Activated CD4-positive, alpha-beta T cell treated with anti-CD3 and anti-CD28 coated beads, Interleukin-2, amount 50 U/mL, for 16 hours (primary cell): Measurements from ENCODE around the gene ZNF311.
"Not testable (repeated sequence)": the region's sequence is repeated elsewhere in the genome, so short reads cannot be mapped to it uniquely, and the experiment has no call there.

ENCODE experiments used
- DNase-seq: peaks from one replicate; pipeline ENCODE4 v3.0.0-alpha.2; 2020

The ZNF311 gene

DNA sequence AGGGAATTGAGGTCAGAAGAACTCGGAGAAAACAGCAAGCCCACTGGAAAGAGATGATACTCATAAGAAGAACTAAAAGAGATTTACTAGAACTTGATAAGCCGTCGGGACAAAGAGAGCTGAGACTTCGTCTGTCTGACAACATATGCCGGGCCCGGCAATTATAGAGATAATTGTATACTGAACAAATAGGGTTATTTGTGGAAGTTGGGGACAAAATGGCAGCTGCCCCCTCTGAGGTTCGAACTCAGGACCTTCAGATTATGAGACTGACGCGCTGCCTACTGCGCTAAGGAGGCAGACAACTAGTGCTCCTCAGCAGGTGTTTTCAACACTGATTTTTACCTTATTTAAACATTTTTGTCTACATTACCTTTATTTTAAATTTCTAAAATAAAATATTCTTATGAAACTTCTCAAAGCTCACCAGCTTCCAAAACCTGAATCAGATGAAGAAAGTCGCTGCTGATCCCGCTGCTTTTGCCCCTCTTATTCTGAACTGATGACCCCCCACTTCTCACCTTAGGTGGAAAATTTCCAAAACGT, 52.0 kb downstream of the ZNF311 start:
- peak; percentile 80 for DNase-seq

DNA sequence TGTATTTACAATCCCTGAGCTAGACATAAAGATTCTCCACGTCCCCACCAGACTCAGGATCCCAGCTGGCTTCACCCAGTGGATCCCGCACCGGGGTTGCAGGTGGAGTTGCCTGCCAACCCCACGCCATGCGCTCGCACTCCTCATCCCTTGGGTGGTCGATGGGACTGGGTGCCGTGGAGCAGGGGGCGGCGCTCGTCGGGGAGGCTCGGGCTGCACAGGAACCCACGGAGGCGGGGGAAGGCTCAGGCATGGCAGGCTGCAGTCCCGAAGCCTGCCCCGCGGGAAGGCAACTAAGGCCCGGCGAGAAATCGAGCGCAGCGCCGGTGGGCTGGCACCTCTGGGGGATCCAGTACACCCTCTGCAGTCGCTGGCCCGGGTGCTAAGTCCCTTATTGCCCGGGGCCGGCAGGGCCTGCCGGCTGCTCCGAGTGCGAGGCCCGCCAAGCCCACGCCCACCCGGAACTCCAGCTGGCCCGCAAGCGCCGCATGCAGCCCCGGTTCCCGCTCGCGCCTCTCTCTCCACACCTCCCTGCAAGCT, 55.4 kb downstream of the ZNF311 start:
- DNase-seq, result not testable (repeated sequence)

DNA sequence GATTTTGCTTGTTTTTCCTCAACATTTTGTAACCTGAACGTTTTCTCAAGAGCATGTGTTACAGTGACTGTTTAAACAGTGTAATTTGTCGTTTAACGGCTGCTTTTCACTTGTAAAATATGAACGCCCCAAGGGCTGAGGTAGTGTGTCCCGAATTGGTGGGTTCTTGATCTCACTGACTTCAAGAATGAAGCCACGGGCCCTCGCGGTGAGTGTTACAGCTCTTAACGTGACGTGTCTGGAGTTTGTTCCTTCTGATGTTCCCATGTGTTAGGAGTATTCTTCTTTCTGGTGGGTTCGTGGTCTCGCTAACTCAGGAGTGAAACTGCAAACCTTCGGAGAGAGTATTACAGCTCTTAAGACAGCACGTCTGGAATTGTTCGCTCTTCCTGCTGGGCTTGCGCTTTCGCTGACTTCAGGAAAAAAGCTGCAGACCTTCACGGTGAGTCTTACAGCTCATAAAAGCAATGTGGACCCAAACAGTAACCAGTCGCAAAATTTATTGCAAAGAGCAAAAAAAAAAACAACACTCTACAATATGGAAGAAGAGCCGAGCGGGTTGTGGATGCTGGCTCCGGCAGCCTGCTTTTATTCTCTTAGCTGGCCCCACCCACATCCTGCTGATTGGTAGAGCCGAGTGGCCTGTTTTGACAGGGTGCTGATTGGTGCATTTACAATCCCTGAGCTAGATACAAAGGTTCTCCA, 56.2 kb downstream of the ZNF311 start:
- DNase-seq, result no peak

DNA sequence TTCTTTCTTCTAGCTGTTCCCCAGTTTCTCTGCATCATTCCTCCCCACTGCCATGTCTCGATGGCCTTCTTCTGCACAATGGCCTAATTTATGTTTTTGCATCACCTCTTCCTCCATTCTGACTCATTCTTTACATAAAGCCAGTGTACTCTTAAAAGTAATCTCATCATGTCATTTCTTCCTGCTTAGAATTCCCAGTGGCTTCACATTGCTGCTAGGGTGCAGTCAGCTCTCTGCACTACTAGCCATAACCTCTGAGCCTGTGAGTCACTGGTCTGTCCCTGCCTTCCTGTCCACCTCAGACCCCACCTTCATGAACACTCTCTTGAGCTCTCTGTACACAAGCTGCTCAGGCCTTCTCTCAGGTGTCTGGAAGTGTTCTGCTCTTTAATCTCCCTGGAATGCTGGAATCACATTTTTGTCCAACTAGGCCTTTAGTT, 57.3 kb downstream of the ZNF311 start:
- DNase-seq, result no peak

DNA sequence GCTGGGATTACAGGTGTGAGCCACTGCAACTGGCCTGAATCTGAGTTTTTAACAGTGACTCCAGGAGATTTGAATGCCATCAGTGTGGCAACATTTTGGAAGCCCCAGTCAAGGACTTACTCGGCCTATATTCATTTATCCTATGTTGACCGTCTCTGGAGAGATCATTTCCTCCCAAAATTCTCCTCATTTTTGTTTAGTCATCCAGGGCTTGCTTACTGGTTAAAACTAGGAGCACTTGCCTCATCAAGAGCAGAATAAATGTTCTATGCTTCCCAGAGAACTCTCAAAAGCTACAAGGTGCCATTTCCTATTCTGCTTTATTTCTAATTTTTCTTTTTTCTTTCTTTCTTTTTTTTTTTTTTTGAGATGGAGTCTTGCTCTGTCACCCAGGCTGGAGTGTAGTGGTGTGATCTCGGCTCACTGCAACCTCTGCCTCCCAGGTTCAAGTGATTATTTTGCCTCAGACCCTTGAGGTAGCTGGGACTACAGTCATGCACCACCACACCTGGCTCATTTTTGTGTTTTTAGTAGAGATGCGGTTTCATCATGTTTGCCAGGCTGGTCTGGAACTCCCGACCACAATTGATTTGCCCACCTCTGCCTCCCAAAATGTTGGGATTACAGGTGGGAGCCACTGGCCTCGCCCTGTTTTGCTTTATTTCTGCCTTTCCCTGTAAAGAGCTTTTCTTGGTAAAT, 57.9 kb downstream of the ZNF311 start:
- DNase-seq, result no peak

DNA sequence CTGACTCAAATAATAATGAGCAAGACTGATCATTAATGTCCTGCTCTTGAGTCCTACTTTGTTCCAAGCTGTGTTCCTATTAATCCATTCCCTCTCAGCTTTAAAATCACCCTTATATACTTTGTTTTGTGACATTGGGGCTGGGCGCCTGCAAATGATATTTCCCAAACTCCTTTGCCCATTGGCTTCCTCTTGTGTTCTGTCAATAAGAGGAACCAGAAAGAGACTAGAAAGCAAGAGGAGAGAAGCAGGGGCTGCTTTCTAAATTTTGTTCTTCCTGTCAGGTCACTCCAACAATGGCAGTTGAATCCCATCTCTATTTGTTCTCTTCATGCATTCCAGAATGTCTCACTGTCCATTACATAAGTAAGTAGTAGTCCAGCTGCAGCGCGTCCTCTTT, 59.8 kb downstream of the ZNF311 start:
- no peak for DNase-seq
